Astrocyte (in vitro differentiated cells and primary cell): ENCODE results near the gene SRSF9. TPM values are rescaled to one million over a fixed set of nuclear protein-coding genes. Genes with fewer than 3 reads are reported as not detected.

ENCODE experiments used
- DNase-seq: peaks from one replicate; pipeline ENCODE4 v3.0.0-alpha.2; 2010; ENCODE audit warnings: low read depth
- FAIRE-seq: peaks from 2 replicates; lab custom pipeline; 2011; peaks lifted over from hg19 to GRCh38; lab: Jason Lieb, UNC
- H2AFZ ChIP-seq: 2 replicates; pipeline ENCODE4 v1.6.0; 2012; ENCODE audit warnings: low read depth, low read length, inconsistent platforms
- H3K27ac ChIP-seq: 2 replicates; pipeline ENCODE4 v1.5.1; 2011; ENCODE audit warnings: low read depth, low read length, inconsistent platforms
- H3K27me3 ChIP-seq: 2 replicates; pipeline ENCODE4 v1.6.0; 2011; ENCODE audit warnings: low read length, inconsistent platforms; ENCODE audit not compliant: insufficient read depth
- H3K36me3 ChIP-seq: 2 replicates; pipeline ENCODE4 v1.5.1; 2011; ENCODE audit warnings: low read length, inconsistent platforms; ENCODE audit not compliant: insufficient read depth
- H3K4me1 ChIP-seq: 2 replicates; pipeline ENCODE4 v1.5.1; 2011; ENCODE audit warnings: low read length, inconsistent platforms; ENCODE audit not compliant: insufficient read depth
- H3K4me2 ChIP-seq: 2 replicates; pipeline ENCODE4 v1.6.0; 2012; ENCODE audit warnings: low read length, inconsistent platforms
- H3K4me3 ChIP-seq: 2 replicates; pipeline ENCODE4 v1.5.1; 2011; ENCODE audit warnings: low read depth, mild to moderate bottlenecking, low read length, inconsistent platforms; ENCODE audit not compliant: insufficient read depth
- H3K79me2 ChIP-seq: 2 replicates; pipeline ENCODE4 v1.6.0; 2012; ENCODE audit warnings: mild to moderate bottlenecking, low read length, inconsistent platforms; ENCODE audit not compliant: insufficient read depth
- H3K9ac ChIP-seq: 2 replicates; pipeline ENCODE4 v1.6.0; 2012; ENCODE audit warnings: mild to moderate bottlenecking, low read length, inconsistent platforms
- H3K9me3 ChIP-seq: 2 replicates; pipeline ENCODE4 v1.5.1; 2012; ENCODE audit warnings: low read depth, mild to moderate bottlenecking, low read length, inconsistent platforms; ENCODE audit not compliant: insufficient read depth
- H4K20me1 ChIP-seq: 2 replicates; pipeline ENCODE4 v1.6.0; 2012; ENCODE audit warnings: low read length, inconsistent platforms; ENCODE audit not compliant: insufficient read depth
- H3K27ac Mint-ChIP-seq: one replicate; pipeline ENCODE4 v1.8.0; 2021; ENCODE audit warnings: mild to moderate bottlenecking, mixed read lengths; ENCODE audit not compliant: unreplicated experiment
- H3K27me3 Mint-ChIP-seq: one replicate; pipeline ENCODE4 v1.8.0; 2021; ENCODE audit warnings: low read depth, mixed read lengths; ENCODE audit not compliant: unreplicated experiment
- H3K36me3 Mint-ChIP-seq: one replicate; pipeline ENCODE4 v1.8.0; 2021; ENCODE audit warnings: low read depth, mixed read lengths; ENCODE audit not compliant: unreplicated experiment
- H3K4me1 Mint-ChIP-seq: one replicate; pipeline ENCODE4 v1.8.0; 2021; ENCODE audit warnings: low read depth, mixed read lengths; ENCODE audit not compliant: unreplicated experiment
- H3K4me3 Mint-ChIP-seq: one replicate; pipeline ENCODE4 v1.8.0; 2021; ENCODE audit warnings: mild to moderate bottlenecking, moderate library complexity, mixed read lengths; ENCODE audit not compliant: unreplicated experiment
- H3K9me3 Mint-ChIP-seq: one replicate; pipeline ENCODE4 v1.8.0; 2021; ENCODE audit warnings: mild to moderate bottlenecking, mixed read lengths; ENCODE audit not compliant: unreplicated experiment
- EZH2 ChIP-seq: IDR thresholded peaks from 2 replicates; pipeline ENCODE4 v1.6.1; 2012; ENCODE audit warnings: mild to moderate bottlenecking, low read length, inconsistent platforms; ENCODE audit not compliant: insufficient read depth
- total RNA-seq: library from RNA; stranded (reverse); gene quantifications from 2 replicates; pipeline ENCODE4 v1.2.1, GENCODE V29; 2021
- TF ChIP-seq, protein P1 (sequence below): IDR thresholded peaks from 2 replicates; pipeline ENCODE4 v1.5.1; 2011; ENCODE audit warnings: low read depth, mild to moderate bottlenecking, inconsistent platforms, low read length, moderate library complexity; ENCODE audit not compliant: insufficient read depth

SRSF9 gene
- total RNA-seq, 1 donor from 2014 or later: 223 TPM

DNA sequence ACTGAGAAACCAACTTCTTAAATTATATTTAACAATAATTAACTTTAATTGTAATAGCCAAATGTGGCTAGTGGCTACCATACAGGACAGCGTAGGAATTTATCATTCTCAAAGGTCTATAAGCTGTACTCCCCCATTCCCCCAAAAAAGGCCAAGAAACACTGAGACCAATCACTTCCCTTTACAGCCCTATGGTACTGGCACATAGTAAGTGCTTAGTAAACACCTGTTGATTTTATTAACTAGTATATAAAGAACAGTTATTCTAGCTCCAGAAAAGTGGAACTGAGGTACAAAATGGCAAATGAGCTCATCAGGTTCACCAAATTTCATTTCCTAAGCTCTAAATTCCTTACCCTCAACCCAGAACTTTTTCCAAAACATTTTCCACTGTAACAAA, 6.1 kb upstream of the SRSF9 start:
- Mint-ChIP-seq H3K9me3 (no peaks in the 10 kb centered on the region), H3K27me3 (no peaks in the 10 kb centered on the region), H3K36me3 (no peaks in the 10 kb centered on the region), H3K4me3 (no peak overlapping the region), H3K27ac (no peak overlapping the region), H3K4me1 (peaks cover 28% of the 10 kb centered on the region)
- TF ChIP-seq, protein P1, sequence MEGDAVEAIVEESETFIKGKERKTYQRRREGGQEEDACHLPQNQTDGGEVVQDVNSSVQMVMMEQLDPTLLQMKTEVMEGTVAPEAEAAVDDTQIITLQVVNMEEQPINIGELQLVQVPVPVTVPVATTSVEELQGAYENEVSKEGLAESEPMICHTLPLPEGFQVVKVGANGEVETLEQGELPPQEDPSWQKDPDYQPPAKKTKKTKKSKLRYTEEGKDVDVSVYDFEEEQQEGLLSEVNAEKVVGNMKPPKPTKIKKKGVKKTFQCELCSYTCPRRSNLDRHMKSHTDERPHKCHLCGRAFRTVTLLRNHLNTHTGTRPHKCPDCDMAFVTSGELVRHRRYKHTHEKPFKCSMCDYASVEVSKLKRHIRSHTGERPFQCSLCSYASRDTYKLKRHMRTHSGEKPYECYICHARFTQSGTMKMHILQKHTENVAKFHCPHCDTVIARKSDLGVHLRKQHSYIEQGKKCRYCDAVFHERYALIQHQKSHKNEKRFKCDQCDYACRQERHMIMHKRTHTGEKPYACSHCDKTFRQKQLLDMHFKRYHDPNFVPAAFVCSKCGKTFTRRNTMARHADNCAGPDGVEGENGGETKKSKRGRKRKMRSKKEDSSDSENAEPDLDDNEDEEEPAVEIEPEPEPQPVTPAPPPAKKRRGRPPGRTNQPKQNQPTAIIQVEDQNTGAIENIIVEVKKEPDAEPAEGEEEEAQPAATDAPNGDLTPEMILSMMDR: no peak
- TF ChIP-seq EZH2: no peak
- H3K4me3 ChIP-seq: no peak overlapping the region
- peaks cover 8% of the 10 kb centered on the region for H3K4me1 ChIP-seq
- no peaks in the 10 kb centered on the region for H3K27me3 ChIP-seq
- DNase-seq: no peak
- H4K20me1 ChIP-seq: peaks cover 15% of the 10 kb centered on the region
- H3K79me2 ChIP-seq: peaks cover 16% of the 10 kb centered on the region
- no peak overlapping the region for H3K27ac ChIP-seq
- H3K9me3 ChIP-seq: no peaks in the 10 kb centered on the region
- no peak for FAIRE-seq
- H3K9ac ChIP-seq: no peak overlapping the region
- H2AFZ ChIP-seq: no peak overlapping the region
- no peak overlapping the region for H3K4me2 ChIP-seq
- H3K36me3 ChIP-seq: no peaks in the 10 kb centered on the region

DNA sequence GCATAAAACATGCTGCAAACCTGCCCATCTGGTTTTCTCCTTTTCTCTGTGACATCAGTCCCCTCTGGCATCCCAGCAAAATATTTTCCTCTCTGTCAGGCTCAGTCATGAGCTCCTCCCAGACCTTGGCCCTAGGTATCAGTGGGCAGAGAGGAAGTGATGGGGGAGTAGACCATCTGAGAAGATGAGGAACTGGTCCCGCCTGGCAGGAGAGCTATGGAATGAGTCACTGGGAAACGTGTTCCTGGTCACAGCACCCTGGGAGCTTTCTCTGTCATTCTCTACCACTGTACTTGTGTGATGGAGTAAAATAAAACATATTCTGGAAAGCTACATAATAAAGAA, 5.0 kb upstream of the SRSF9 start:
- no peak overlapping the region for H3K9ac ChIP-seq
- no peak overlapping the region for H2AFZ ChIP-seq
- H3K9me3 ChIP-seq: no peaks in the 10 kb centered on the region
- no peaks in the 10 kb centered on the region for H3K27me3 ChIP-seq
- FAIRE-seq: no peak
- H3K4me3 ChIP-seq: no peak overlapping the region
- peak overlapping the region; percentile 62 for H3K4me2 ChIP-seq
- Mint-ChIP-seq H3K36me3 (no peaks in the 10 kb centered on the region), H3K27me3 (no peaks in the 10 kb centered on the region), H3K9me3 (no peaks in the 10 kb centered on the region), H3K4me3 (peak overlapping the region; percentile 65), H3K4me1 (peaks cover 31% of the 10 kb centered on the region), H3K27ac (peak overlapping the region; percentile 68)
- no peak overlapping the region for H3K27ac ChIP-seq
- peaks cover 8% of the 10 kb centered on the region for H3K4me1 ChIP-seq
- no peak for TF ChIP-seq EZH2
- TF ChIP-seq, protein P1: no peak
- H3K36me3 ChIP-seq: no peaks in the 10 kb centered on the region
- H4K20me1 ChIP-seq: peaks cover 12% of the 10 kb centered on the region
- H3K79me2 ChIP-seq: peaks cover 26% of the 10 kb centered on the region
- peak; percentile 65 for DNase-seq

DNA sequence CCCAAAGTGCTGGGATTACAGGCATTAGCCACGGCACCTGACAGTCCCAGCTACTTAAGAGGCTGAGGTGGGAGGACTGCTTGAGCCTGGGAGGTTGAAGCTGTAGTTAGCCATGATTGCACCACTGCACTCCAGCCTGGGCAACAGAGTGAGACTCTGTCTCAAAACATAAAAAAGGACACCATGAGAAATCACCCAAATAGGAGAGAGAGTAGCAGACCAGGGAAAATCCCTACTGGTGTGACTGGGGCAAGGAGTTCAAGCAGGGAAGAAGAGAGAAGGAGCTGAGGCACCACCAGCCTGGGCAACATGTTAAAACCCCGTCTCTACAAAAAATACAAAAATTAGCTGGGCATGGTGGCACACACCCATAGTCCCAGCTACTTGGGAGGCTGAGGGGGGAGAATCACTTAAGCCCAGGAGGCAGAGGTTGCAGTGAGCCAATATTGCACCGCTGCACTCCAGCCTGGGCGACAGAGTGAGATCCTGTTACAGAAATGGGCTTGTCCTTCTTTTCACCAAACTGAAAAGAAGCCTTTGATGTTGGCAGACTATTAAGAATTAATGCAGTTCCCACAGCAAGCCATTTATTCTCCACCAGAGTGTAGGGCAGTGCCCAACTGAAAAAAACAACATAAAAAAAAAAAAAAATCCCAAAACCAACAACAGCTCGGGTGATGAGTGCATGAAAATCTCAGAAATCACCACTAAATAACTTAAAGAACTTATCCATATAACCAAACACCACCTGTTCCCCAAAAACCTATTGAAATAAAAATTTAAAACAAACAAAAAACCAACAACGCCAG, 4.5 kb upstream of the SRSF9 start:
- no peaks in the 10 kb centered on the region for H3K27me3 ChIP-seq
- no peak for TF ChIP-seq EZH2
- TF ChIP-seq, protein P1: no peak
- H3K4me3 ChIP-seq: no peak overlapping the region
- peak overlapping the region; percentile 62 for H3K4me2 ChIP-seq
- no peak overlapping the region for H2AFZ ChIP-seq
- peaks cover 10% of the 10 kb centered on the region for H4K20me1 ChIP-seq
- Mint-ChIP-seq H3K27me3 (no peaks in the 10 kb centered on the region), H3K36me3 (no peaks in the 10 kb centered on the region), H3K9me3 (no peaks in the 10 kb centered on the region), H3K4me1 (peaks cover 31% of the 10 kb centered on the region), H3K27ac (peak overlapping the region; percentile 68), H3K4me3 (peak overlapping the region; percentile 65)
- peaks cover 31% of the 10 kb centered on the region for H3K79me2 ChIP-seq
- H3K36me3 ChIP-seq: no peaks in the 10 kb centered on the region
- peaks cover 8% of the 10 kb centered on the region for H3K4me1 ChIP-seq
- no peak overlapping the region for H3K27ac ChIP-seq
- H3K9me3 ChIP-seq: no peaks in the 10 kb centered on the region
- FAIRE-seq (no peak), DNase-seq (no peak)
- H3K9ac ChIP-seq: no peak overlapping the region
